Placental epithelial cell (primary cell): Measurements from ENCODE around the gene TAF11L6. TPM values are rescaled to one million over a fixed set of nuclear protein-coding genes. Genes with fewer than 3 reads are reported as not detected.

Experiments
- small RNA-seq: library from RNA; depleted of rRNA; stranded (forward); fragments of <200 nt; gene quantifications from one replicate; pipeline ENCODE3, GENCODE V24; 2012
- total RNA-seq: library from RNA; depleted of rRNA; stranded (reverse); fragments of >200 nt; gene quantifications from 2 replicates; pipeline ENCODE4 v1.2.3, GENCODE V29; 2012

Gene TAF11L6
- not detected in 2 replicates for total RNA-seq

GRCh38 chr5:17528369-17528768 lies at the start of gene TAF11L6:
Gene TAF11L6, plus strand, starts transcription at chr5:17528669.

GRCh38 chr5:17497931-17498330 lies 30.5 kb upstream of the TAF11L6 start, which contains the start of gene TAF11L2:
Gene TAF11L2, plus strand, starts transcription at chr5:17498231.

GRCh38 chr5:17518067-17518466 lies 10.4 kb upstream of the TAF11L6 start, which contains the start of gene TAF11L3:
Gene TAF11L3, plus strand, starts transcription at chr5:17518367.

GRCh38 chr5:17521501-17521900 lies 7.0 kb upstream of the TAF11L6 start, which contains the start of gene TAF11L4:
Gene TAF11L4, plus strand, starts transcription at chr5:17521801.

GRCh38 chr5:17524935-17525334 lies 3.5 kb upstream of the TAF11L6 start, which contains the start of gene TAF11L5:
Gene TAF11L5, plus strand, starts transcription at chr5:17525235.

Small RNAs within 50 kb of the gene (small RNA-seq; reads per million reads assigned to genes)
- not detected for gene AC106774.3

Other genes with a start within 250 kb of the TAF11L6 start
- gene TAF11L2, start 30.4 kb upstream of the TAF11L6 start, total RNA-seq: not detected in 2 replicates
- not detected in 2 replicates for gene TAF11L3, start 10.3 kb upstream of the TAF11L6 start, total RNA-seq
- not detected in 2 replicates for gene TAF11L4, start 6.9 kb upstream of the TAF11L6 start, total RNA-seq
- gene TAF11L5, start 3.4 kb upstream of the TAF11L6 start, total RNA-seq: 0.39 TPM in 1 of 2 replicates, not detected in the other
- gene TAF11L7, start 57.1 kb downstream of the TAF11L6 start, total RNA-seq: 0.39 TPM in 1 of 2 replicates, not detected in the other
- gene TAF11L8, start 62.3 kb downstream of the TAF11L6 start, total RNA-seq: not detected in 2 replicates
- 0.39 TPM in 1 of 2 replicates, not detected in the other for gene TAF11L9, start 65.7 kb downstream of the TAF11L6 start, total RNA-seq
- 0.39 TPM in 1 of 2 replicates, not detected in the other for gene TAF11L10, start 69.2 kb downstream of the TAF11L6 start, total RNA-seq
- not detected in 2 replicates for gene TAF11L11, start 75.5 kb downstream of the TAF11L6 start, total RNA-seq
- gene TAF11L12, start 81.7 kb downstream of the TAF11L6 start, total RNA-seq: not detected in 2 replicates
- not detected in 2 replicates for gene TAF11L13, start 103.4 kb downstream of the TAF11L6 start, total RNA-seq
- gene TAF11L14, start 105.8 kb downstream of the TAF11L6 start, total RNA-seq: not detected in 2 replicates